H7 (cell line): ENCODE data around the gene B3GAT2. TPM values are rescaled to one million over a fixed set of nuclear protein-coding genes. Genes with fewer than 3 reads are reported as not detected.
A peak's percentile ranks its signal among the peaks of the same experiment; 100 is the strongest.
"Not testable (repeated sequence)": the region's sequence is repeated elsewhere in the genome, so short reads cannot be mapped to it uniquely, and the experiment has no call there.

ENCODE experiments used
- DNase-seq: peaks from one replicate; pipeline ENCODE4 v3.0.0; 2012
- H3K27me3 ChIP-seq: 2 replicates; pipeline ENCODE4 v1.6.0; 2011; ENCODE audit warnings: mild to moderate bottlenecking, low read length; ENCODE audit not compliant: control insufficient read depth, insufficient read depth
- H3K36me3 ChIP-seq: replicated peaks from 2 replicates; pipeline ENCODE4 v1.5.1; 2011; ENCODE audit warnings: low read length; ENCODE audit not compliant: control insufficient read depth, insufficient read depth
- H3K4me3 ChIP-seq: 2 replicates; pipeline ENCODE4 v1.5.1; 2011; ENCODE audit warnings: low read depth, mild to moderate bottlenecking, control low read depth, low read length, moderate library complexity; ENCODE audit not compliant: insufficient read depth
- total RNA-seq: library from RNA; depleted of rRNA; stranded (reverse); fragments of >200 nt; shearing (Covaris generic); gene quantifications from 2 replicates; pipeline ENCODE4 v1.2.3, GENCODE V29; 2014

The B3GAT2 gene
- total RNA-seq, 1 experiment from 2014 or later: 0.28 TPM

DNA sequence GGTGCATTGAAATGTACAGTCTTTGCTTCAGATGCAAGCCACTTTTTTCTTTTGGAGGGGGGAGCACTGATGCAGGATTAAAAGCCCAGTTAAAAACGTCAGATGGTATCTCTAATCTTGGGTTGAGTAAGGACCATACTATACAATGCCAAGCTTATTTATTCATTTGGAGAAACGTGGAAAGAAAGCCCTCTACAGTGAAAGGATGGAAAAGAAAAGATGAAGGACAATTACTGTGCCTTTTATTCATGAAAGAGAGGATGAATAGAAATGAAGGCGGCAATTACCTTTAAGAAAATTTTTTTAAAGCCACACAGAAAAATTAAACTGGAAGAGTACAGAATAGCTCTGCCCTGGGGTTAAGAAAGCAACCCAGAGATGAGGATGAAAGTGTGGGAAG, 2.7 kb downstream of the B3GAT2 start:
- no peak for DNase-seq
- Histone ChIP-seq H3K27me3 (peaks cover 46% of the 10 kb centered on the region), H3K4me3 (no peak overlapping the region), H3K36me3 (no peaks in the 10 kb centered on the region)

DNA sequence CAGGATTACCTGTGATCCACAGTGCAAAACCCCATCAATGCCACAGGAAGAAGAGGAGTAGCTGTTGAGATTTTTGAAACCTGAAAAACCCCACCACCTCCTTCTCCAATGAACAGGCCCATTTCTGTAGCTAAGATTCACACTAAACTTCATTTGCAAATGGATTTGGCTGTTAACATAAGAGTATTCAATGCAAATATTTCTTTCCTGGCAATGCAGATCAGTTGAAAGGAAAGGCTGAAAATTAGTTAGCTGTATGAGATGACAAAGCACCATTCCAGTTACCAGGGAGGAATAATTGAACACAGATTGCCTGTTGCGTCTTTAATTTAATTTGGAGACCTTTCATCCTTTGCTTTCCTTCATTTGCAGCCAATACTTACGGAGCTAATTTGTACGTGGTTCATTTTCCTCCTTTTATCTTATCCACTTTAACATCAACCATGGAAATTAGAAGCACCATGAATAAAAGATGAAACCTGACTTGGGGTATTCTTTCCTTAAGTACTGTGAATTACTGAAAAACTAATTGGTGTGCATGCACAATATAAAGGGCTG, 4.2 kb downstream of the B3GAT2 start:
- Histone ChIP-seq H3K36me3 (no peaks in the 10 kb centered on the region), H3K4me3 (no peak overlapping the region), H3K27me3 (peaks cover 37% of the 10 kb centered on the region)
- no peak for DNase-seq

DNA sequence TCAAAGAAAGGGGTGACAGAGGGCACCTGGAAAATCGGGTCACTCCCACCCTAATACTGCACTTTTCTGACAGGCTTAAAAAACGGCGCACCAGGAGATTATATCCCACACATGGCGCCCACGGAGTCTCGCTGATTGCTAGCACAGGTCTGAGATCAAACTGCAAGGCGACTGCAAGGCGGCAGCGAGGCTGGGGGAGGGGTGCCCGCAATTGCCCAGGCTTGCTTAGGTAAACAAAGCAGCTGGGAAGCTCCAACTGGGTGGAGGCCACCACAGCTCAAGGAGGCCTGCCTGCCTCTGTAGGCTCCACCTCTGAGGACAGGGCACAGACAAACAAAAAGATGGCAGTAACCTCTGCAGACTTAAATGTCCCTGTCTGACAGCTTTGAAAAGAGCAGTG, 12.5 kb downstream of the B3GAT2 start:
- not testable (repeated sequence) for DNase-seq, H3K4me3 ChIP-seq, H3K36me3 ChIP-seq, H3K27me3 ChIP-seq

- DNase-seq: no peak
Observed at GRCh38 chr6:70933853-70934252, 23.0 kb downstream of the B3GAT2 start.

GRCh38 chr6:70905742-70906141, 51.1 kb downstream of the B3GAT2 start:
- no peak for DNase-seq
- no peaks in the 10 kb centered on the region for H3K36me3 ChIP-seq
- H3K4me3 ChIP-seq: no peak overlapping the region
- H3K27me3 ChIP-seq: no peaks in the 10 kb centered on the region

More at GRCh38 chr6:70933853-70934252, 23.0 kb downstream of the B3GAT2 start:
- no peaks in the 10 kb centered on the region for H3K36me3 ChIP-seq
- H3K27me3 ChIP-seq: no peaks in the 10 kb centered on the region
- no peak overlapping the region for H3K4me3 ChIP-seq

- Histone ChIP-seq H3K27me3 (no peaks in the 10 kb centered on the region), H3K4me3 (no peak overlapping the region), H3K36me3 (no peaks in the 10 kb centered on the region)
- DNase-seq: no peak
Observed at GRCh38 chr6:70903665-70904452, 53.0 kb downstream of the B3GAT2 start.

DNA sequence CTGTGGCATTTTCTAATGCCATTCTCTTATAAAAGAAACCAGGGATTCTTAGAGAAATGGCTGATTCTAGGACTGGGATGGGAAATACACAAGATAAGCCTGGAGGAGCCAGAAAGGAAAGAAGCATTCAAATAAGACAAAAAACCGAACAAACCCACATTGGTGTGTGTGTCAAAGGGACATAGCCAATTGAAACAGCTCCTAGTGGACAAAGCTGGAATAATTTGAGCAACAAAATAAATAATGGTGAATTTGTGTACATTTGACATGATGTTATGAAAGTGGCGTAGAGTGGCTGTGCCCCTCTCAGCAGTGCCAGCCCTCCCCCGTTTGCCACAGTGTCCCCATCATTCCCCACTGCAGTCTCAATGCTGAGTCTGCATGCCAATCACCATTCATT, 55.5 kb downstream of the B3GAT2 start:
- no peaks in the 10 kb centered on the region for H3K27me3 ChIP-seq
- no peak for DNase-seq
- H3K36me3 ChIP-seq: no peaks in the 10 kb centered on the region
- H3K4me3 ChIP-seq: no peak overlapping the region

DNA sequence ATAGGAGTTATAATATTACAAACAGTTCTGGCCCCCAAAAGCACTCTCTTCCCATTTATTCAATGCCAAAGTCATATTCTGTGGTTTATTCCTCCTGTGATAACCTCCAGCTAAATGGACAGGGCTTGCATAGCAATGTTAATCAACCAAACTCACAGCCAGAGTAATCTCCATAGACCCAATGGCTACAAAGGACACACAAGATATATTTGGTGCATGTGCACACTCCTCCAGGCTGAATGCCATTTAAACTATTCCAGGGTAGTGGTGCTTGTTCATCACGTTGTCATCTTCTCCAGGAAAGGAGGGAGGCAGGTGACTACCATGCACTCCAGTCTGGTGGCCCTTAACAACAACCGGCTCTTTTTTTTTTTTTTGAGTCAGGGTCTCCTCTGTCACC, 56.8 kb downstream of the B3GAT2 start:
- no peak overlapping the region for H3K4me3 ChIP-seq
- no peak for DNase-seq
- H3K27me3 ChIP-seq: no peaks in the 10 kb centered on the region
- H3K36me3 ChIP-seq: no peaks in the 10 kb centered on the region

- Histone ChIP-seq H3K27me3 (no peaks in the 10 kb centered on the region), H3K36me3 (no peaks in the 10 kb centered on the region), H3K4me3 (no peak overlapping the region)
- no peak for DNase-seq
Observed at GRCh38 chr6:70894001-70894400, 62.9 kb downstream of the B3GAT2 start.

DNA sequence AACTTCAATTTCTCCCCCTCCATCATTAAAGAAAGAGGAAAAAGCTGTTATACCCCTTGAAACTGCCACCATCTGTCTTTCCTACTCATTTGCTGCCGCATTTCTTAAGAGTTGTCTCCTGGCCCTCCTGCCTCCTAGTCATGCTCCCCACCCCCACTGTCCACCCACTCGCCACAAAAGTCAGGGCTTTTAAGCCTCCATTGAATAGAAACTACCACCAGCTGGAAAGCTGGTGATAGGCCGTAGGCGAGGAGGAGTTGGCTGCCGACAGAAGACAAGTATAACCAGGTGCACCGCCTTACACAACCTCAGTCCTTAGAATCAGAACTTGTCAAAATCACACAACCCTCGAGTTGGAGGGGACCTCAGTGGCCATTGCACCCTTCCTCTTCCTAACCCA, 67.6 kb downstream of the B3GAT2 start:
- Histone ChIP-seq H3K27me3 (no peaks in the 10 kb centered on the region), H3K4me3 (no peak overlapping the region), H3K36me3 (no peaks in the 10 kb centered on the region)
- DNase-seq: no peak

DNA sequence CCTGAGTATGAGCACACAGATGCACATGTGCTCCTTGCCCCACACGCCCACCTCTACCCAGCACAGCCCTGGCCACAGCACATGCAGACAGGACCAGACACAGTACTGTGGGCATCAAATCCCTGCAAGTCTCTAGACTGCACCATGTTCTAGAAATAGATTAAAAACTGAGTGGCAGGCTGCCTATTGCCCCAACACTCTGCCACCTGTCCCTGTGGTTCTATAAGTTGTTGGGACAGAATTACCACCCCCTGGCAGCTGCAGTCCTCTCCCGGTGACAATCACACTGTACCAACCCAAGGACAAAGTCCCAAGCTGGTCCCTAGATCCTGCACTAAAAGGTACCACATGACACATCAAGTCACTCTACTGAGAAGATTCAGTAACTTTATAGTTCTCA, 70.2 kb downstream of the B3GAT2 start:
- Histone ChIP-seq H3K27me3 (no peaks in the 10 kb centered on the region), H3K4me3 (no peak overlapping the region), H3K36me3 (no peaks in the 10 kb centered on the region)
- DNase-seq: no peak

DNA sequence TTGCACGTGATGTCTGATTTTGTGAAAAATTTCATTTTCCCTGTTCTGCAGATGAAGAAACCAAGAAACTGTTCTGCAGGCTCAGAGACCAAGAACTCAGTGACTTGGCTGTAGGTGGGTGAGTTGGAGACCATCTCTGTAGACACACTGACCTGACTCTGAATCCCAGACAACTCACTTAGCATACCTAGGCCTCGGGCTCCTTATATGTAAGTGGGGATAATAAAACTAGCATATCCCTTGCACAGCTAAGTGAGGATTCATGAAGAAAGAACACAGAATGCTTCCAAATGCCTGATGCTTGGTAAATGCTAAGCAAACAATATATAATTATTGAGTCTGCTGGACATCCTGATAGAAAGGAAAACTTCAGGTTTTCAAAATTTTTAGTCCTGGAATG, 70.8 kb downstream of the B3GAT2 start:
- Histone ChIP-seq H3K4me3 (no peak overlapping the region), H3K36me3 (no peaks in the 10 kb centered on the region), H3K27me3 (no peaks in the 10 kb centered on the region)
- DNase-seq: no peak

DNA sequence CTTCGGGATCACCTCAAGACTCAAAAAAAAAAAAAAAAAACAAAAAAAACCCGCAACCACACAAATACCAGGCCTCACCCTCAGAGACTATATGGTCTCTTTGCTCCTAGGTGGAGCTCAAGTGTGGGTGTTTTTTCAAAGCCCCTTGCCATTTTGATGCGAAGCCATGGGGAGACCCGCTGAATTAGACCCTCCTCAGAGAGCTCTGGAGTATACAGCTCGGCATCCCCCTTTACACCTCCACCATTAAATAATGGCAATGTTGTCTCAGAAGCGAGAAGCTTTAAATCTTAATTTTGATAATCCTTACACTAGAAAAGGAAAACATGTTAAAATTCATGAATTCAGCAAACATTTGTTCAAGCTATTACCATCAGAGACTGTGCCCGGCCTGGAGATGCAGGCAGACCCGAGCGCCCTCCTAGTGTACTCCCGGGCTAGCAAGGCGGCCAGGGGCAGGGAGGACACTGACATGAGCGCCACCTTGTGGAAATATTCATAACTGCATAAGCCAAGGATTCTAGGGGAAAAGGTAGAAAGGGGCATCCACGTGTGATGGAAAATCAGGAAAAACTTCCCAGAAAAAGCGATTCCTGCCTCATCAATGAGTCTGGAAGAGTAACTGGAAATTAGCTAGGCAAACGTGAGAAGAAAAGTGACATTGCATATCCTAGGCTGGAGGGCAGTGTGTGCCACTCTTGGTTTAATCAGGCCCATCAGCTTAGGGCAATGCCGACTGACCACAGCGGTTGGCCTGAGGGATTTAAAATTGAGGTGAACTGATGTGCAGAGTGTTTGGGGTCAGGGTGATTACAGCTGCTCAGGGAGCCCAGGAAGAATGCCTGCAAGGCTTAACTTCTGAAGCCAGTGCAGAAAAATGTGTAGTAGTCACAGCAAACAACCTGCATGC, 72.5 kb downstream of the B3GAT2 start:
- H3K4me3 ChIP-seq: no peak overlapping the region
- no peaks in the 10 kb centered on the region for H3K36me3 ChIP-seq
- DNase-seq: peak; percentile 81
- H3K27me3 ChIP-seq: no peaks in the 10 kb centered on the region

GRCh38 chr6:70879496-70879895, 77.4 kb downstream of the B3GAT2 start:
- Histone ChIP-seq H3K4me3 (no peak overlapping the region), H3K36me3 (no peaks in the 10 kb centered on the region), H3K27me3 (no peaks in the 10 kb centered on the region)
- DNase-seq: no peak
